WERI-Rb-1 (cell line): ENCODE data around the gene CPAMD8.

Source experiments
- DNase-seq: peaks from one replicate; pipeline ENCODE4 v3.0.0-alpha.2; 2020
- H3K27ac ChIP-seq: fragments of 250-450 bp; sonication (Bioruptor Pico); 2 replicates; pipeline ENCODE4 v1.5.1; 2020; ENCODE audit warnings: mild to moderate bottlenecking, moderate library complexity
- H3K27me3 ChIP-seq: fragments of 250-450 bp; sonication (Bioruptor Pico); 2 replicates; pipeline ENCODE4 v1.5.1; 2021; ENCODE audit warnings: mild to moderate bottlenecking, low read depth, moderate library complexity; ENCODE audit not compliant: insufficient read depth, severe bottlenecking
- H3K36me3 ChIP-seq: fragments of 250-450 bp; sonication (Bioruptor Pico); 2 replicates; pipeline ENCODE4 v1.5.1; 2020; ENCODE audit warnings: mild to moderate bottlenecking, moderate library complexity
- H3K4me3 ChIP-seq: 2 replicates; pipeline ENCODE4 v1.5.1; 2011; ENCODE audit warnings: low read depth, mild to moderate bottlenecking, control low read depth, low read length
- H3K9me3 ChIP-seq: fragments of 250-450 bp; sonication (Bioruptor Pico); 2 replicates; pipeline ENCODE4 v1.5.1; 2021; ENCODE audit warnings: mild to moderate bottlenecking, moderate library complexity; ENCODE audit not compliant: severe bottlenecking
- TF ChIP-seq, protein P1 (sequence below): IDR thresholded peaks from 2 replicates; pipeline ENCODE4 v1.5.1; 2011; ENCODE audit warnings: low read depth, mild to moderate bottlenecking, control low read depth, inconsistent platforms, low read length

CPAMD8 gene

DNA sequence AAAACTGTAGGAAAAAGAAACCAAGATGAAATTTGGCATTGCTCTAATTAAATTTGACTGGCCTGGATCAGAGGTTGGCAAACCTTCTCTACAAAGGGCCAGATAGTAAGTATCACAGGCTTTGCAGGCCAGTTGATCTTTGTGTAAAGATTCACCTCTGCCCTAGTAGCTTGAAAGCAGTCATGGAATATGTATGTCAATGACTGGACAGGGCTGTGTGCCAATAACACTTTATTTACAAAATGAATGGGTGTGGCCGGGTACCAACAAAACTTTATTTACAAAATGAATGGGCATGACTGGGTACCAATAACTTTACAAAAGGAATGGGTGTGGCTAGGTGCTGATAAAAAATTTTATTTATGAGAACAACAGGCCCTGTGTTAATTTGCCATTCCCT is 177.4 kb downstream of the CPAMD8 start:
- no peaks in the 10 kb centered on the region for H3K27me3 ChIP-seq
- peaks cover 73% of the 10 kb centered on the region for H3K36me3 ChIP-seq
- H3K9me3 ChIP-seq = no peaks in the 10 kb centered on the region
- no peak overlapping the region for H3K4me3 ChIP-seq
- no peak for DNase-seq
- no peak overlapping the region for H3K27ac ChIP-seq
- TF ChIP-seq, protein P1, sequence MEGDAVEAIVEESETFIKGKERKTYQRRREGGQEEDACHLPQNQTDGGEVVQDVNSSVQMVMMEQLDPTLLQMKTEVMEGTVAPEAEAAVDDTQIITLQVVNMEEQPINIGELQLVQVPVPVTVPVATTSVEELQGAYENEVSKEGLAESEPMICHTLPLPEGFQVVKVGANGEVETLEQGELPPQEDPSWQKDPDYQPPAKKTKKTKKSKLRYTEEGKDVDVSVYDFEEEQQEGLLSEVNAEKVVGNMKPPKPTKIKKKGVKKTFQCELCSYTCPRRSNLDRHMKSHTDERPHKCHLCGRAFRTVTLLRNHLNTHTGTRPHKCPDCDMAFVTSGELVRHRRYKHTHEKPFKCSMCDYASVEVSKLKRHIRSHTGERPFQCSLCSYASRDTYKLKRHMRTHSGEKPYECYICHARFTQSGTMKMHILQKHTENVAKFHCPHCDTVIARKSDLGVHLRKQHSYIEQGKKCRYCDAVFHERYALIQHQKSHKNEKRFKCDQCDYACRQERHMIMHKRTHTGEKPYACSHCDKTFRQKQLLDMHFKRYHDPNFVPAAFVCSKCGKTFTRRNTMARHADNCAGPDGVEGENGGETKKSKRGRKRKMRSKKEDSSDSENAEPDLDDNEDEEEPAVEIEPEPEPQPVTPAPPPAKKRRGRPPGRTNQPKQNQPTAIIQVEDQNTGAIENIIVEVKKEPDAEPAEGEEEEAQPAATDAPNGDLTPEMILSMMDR = no peak

DNA sequence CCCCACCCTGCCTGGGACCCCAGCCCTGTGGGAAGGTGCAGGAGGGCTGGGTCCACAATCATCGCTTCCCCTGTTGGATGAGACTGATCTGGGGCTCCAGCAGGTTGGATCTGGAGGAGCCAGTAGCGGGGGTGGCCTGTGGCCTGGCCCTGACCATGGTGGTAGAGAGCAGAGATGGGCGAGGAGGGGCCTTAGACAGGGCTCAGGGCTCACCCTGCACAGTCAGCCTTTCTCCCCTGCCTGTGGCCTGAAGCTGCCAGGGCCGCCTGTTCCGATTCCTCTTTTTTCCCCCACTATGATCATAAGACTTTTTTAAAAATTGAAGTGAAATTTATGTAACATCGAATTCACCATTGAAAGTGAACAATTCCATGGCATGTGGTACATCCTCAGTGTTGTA is 179.2 kb downstream of the CPAMD8 start:
- no peak overlapping the region for H3K4me3 ChIP-seq
- no peaks in the 10 kb centered on the region for H3K27me3 ChIP-seq
- no peak for DNase-seq
- H3K9me3 ChIP-seq = no peaks in the 10 kb centered on the region
- no peak overlapping the region for H3K27ac ChIP-seq
- TF ChIP-seq, protein P1 = no peak
- peaks cover 84% of the 10 kb centered on the region for H3K36me3 ChIP-seq

DNA sequence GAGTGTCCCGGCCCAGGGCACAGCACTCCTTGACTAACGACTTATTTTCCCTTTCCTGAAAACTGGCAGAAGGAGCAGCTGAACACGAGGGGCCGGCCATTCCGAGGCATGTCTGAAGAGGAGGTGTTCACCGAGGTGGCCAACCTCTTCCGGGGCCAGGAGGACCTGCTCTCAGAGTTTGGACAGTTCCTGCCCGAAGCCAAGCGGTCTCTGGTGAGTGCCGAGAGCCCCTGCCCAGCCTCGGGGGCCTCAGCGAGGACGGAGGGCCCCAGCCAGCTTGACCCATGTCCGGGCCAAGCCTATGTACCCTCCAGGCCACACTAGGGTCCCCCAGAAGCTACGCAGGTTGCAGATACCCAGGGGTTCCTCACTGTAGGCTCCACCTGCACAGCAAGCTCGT is 179.7 kb downstream of the CPAMD8 start:
- Histone ChIP-seq H3K36me3 (peaks cover 85% of the 10 kb centered on the region), H3K27me3 (no peaks in the 10 kb centered on the region), H3K27ac (no peak overlapping the region), H3K9me3 (no peaks in the 10 kb centered on the region), H3K4me3 (no peak overlapping the region)
- TF ChIP-seq, protein P1 = no peak
- DNase-seq = no peak
